Activated CD8-positive, alpha-beta memory T cell treated with anti-CD3 and anti-CD28 coated beads for 48 hours (primary cell): ENCODE results near the gene KRTAP10-8.
A peak's percentile ranks its signal among the peaks of the same experiment; 100 is the strongest.
"Not testable (repeated sequence)": the region's sequence is repeated elsewhere in the genome, so short reads cannot be mapped to it uniquely, and the experiment has no call there.

Source experiments
- DNase-seq, 3 experiments: peaks; one replicate each; pipeline ENCODE4 v3.0.0-alpha.2; 2020; ENCODE audit warnings: low read depth in 2 of 3, low spot score in 2 of 3

KRTAP10-8 gene

GRCh38 chr21:44616591-44616926, 4.7 kb downstream of the KRTAP10-8 start:
- DNase-seq: no peak

GRCh38 chr21:44617071-44617501, 5.2 kb downstream of the KRTAP10-8 start:
- DNase-seq: no peak

- DNase-seq: no peak
Measured at GRCh38 chr21:44618504-44618903, 6.6 kb downstream of the KRTAP10-8 start.

GRCh38 chr21:44618909-44619308, 7.0 kb downstream of the KRTAP10-8 start:
- DNase-seq: peak in 1 of 3 experiments; percentile 10

GRCh38 chr21:44619886-44620285, 8.0 kb downstream of the KRTAP10-8 start:
- no peak for DNase-seq

- no peak for DNase-seq
Measured at GRCh38 chr21:44623575-44623974, 11.7 kb downstream of the KRTAP10-8 start.

- DNase-seq: no peak
Measured at GRCh38 chr21:44625756-44626155, 13.9 kb downstream of the KRTAP10-8 start.

- no peak for DNase-seq
Measured at GRCh38 chr21:44626262-44626661, 14.4 kb downstream of the KRTAP10-8 start.

GRCh38 chr21:44626673-44627143, 14.8 kb downstream of the KRTAP10-8 start, which contains the start of gene KRTAP10-9:
KRTAP10-9 (plus strand) TSS chr21:44627093; CDS start chr21:44627172, 79 bp downstream.
- no peak for DNase-seq

GRCh38 chr21:44627181-44627822, 15.4 kb downstream of the KRTAP10-8 start:
- DNase-seq: not testable (repeated sequence)

GRCh38 chr21:44627831-44628233, 16.0 kb downstream of the KRTAP10-8 start:
- not testable (repeated sequence) for DNase-seq

- no peak for DNase-seq
Measured at GRCh38 chr21:44628707-44629391, 17.0 kb downstream of the KRTAP10-8 start.

GRCh38 chr21:44630440-44630839, 18.6 kb downstream of the KRTAP10-8 start:
- no peak for DNase-seq

- no peak for DNase-seq
Measured at GRCh38 chr21:44632067-44632466, 20.2 kb downstream of the KRTAP10-8 start.

GRCh38 chr21:44636209-44637017, 24.5 kb downstream of the KRTAP10-8 start:
- DNase-seq: no peak

- no peak for DNase-seq
Measured at GRCh38 chr21:44637018-44637850, 25.4 kb downstream of the KRTAP10-8 start, which contains the start of gene KRTAP10-10. KRTAP10-10 (plus strand) TSS chr21:44637356; CDS start chr21:44637418, 62 bp downstream.

GRCh38 chr21:44637851-44638348, 26.0 kb downstream of the KRTAP10-8 start:
- DNase-seq: not testable (repeated sequence)

- DNase-seq: not testable (repeated sequence)
Measured at GRCh38 chr21:44638506-44639330, 26.8 kb downstream of the KRTAP10-8 start.

- no peak for DNase-seq
Measured at GRCh38 chr21:44639331-44639655, 27.4 kb downstream of the KRTAP10-8 start.

GRCh38 chr21:44640761-44641160, 28.9 kb downstream of the KRTAP10-8 start:
- no peak for DNase-seq
